ENCODE measurements around the gene H2AZ2.
"Not testable (repeated sequence)": the region's sequence is repeated elsewhere in the genome, so short reads cannot be mapped to it uniquely, and the experiment has no call there.

GRCh38 chr7:44871918-44872317 lies 24.0 kb upstream of the H2AZ2 start:
- not testable (repeated sequence) for TF ChIP-seq POLR2A, CTCF (IDR thresholded peaks at IDR 0.05)

Measured in prostate gland (tissue), 2 donors.